HG02938 (cell line): ENCODE measurements around the gene ENDOD1.

ENCODE experiments used
- ATAC-seq: cut with Tn5 transposase; IDR thresholded peaks from one replicate; pipeline ENCODE4 v1.9.1; 2021; ENCODE audit warnings: mild to moderate bottlenecking, moderate library complexity; ENCODE audit not compliant: unreplicated experiment

The ENDOD1 gene

DNA sequence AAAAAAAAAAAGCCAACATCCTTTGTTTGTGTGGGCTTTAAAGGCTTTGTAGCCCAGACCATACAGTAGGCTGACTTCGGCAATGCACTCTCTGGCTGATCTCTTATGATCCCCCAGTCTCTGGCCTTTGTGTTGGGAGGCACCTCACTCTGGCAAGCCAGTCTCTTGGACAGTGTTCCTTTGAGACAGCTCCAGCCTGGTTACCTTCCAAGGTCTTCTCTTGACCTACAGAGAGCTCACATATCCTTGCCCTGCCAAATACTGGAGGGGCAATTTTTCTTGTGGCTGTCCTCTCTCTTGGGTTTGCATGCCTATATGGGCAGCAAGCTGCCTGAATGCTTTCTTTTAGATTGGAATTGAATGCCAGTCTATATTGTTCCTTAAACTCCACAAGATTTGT is 71.6 kb downstream of the ENDOD1 start:
- ATAC-seq: no peak

DNA sequence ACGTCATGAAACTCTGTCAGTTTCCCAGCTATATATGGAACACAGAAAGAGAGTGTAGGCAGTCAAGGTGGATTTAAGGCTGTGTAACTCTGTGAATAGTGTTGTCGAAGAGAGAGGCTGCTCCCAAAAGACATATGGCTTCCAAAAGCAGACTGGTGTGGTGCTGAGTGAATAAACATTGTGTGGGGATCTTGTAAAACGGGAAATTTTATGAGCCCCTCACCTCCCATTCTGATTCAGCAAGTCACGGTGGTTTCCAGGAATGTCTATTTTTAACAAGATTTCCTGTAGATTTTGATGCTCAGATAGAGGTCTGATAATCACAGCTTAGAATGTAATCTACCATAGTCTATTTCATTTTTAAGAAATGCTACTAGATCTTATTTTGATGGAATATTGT is 73.5 kb downstream of the ENDOD1 start:
- no peak for ATAC-seq

DNA sequence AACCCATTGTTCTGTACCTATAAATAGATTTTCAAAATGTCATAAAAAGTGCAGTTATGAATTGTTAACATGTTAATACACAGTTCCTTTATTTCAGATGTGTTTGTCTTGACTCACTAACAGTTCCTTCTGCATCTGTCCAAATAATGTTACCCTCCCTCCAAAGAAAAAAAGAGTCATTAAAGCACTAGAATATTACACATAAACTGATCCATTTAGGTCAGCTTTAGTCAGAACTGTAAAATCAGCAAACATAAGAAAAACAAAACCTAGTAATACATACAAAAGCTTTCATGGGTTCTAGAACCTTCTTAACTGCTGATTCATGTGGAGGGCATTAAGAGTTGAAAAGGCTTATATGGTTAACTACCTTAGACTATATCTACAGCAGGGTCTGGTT is 76.0 kb downstream of the ENDOD1 start:
- ATAC-seq: no peak

GRCh38 chr11:95166781-95167180 is 77.1 kb downstream of the ENDOD1 start:
- ATAC-seq: no peak

DNA sequence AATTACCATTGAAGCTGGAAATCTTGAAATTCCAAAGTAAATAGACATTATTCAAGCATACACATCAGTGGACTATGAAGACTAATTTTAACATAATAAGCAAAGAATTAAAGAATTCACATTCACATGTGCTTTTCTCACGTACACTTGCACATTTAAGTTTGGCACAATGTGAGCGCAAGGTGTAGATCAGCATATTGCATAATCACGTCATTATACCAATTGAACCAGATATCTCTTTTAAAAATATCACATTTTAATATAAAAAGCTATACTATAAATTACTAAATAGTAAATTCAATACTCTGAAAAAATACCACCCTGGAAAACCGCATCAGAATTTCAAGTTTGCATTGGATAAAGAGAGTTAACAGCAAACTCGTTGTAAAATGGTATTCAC is 80.6 kb downstream of the ENDOD1 start:
- no peak for ATAC-seq

DNA sequence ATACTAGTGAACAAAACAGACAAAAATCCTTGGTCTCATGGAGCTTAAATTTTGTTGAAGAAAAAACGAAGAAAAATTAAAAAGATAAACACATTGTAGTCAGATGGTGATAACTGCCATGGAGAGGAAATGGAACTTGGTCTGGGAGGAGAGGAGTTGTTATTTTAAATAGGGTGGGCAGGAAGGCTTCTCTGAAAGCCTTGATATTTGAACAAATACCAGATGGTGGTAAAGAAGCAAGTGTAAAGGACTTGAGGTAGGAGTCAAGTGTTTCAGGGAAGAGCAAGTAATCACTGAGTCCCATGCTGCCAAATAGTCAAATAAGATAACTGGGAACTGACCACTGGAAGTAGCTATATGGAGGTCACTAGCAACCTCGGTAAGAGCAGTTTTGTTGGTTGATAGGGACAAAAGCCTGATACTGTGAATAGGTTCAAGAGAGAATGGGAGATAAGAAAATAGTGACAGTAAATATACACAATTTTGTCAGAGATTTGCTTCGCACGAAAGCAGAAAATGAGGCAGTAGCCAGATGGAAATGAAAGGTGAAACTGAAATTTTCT is 86.3 kb downstream of the ENDOD1 start:
- ATAC-seq: no peak
